ENCODE data around the gene WDR70.

The WDR70 gene

DNA sequence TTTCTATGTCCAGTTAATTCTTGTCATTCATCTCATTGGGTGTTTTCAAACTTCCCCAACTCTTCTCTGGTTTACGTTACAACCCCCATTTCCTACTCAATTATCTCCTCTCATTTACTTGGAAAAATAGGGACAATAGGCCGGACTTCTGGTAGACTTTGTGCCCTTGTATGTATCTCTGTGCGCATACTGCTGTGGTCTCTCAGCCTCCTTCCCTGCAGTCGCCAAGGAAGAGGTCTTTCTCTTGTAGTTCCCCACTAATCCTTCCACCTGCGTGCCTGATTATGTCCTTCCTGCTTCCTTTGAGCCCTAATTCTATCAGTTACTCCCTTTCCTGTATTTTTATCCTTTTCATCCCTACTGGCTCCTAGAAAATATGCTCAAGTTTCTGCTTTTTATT, 284.4 kb downstream of the WDR70 start:
- Histone ChIP-seq H3K9me3 (no peaks in the 10 kb centered on the region), H3K27me3 (no peaks in the 10 kb centered on the region), H3K27ac (no peak overlapping the region), H3K36me3 (no peaks in the 10 kb centered on the region), H3K4me3 (no peak overlapping the region), H3K4me1 (peaks cover 0 to 20% (median 0%) of the 10 kb centered on the region in 4 donors)
- intact Hi-C loops (cut with DNase I; ENCODE audit: low total_unique reads), result no loop called here
- no peak for TF ChIP-seq CTCF (IDR thresholded peaks at IDR 0.05)
- no peak for DNase-seq

- intact Hi-C loops (cut with DNase I; ENCODE audit: low total_unique reads), result no loop called here
These were observed 285.4 kb downstream of the WDR70 start for GRCh38 chr5:37664551-37664950.

GRCh38 chr5:37665272-37665671, 286.2 kb downstream of the WDR70 start:
- TF ChIP-seq CTCF (IDR thresholded peaks at IDR 0.05), result no peak
- Histone ChIP-seq H3K9me3 (no peaks in the 10 kb centered on the region), H3K27me3 (no peaks in the 10 kb centered on the region), H3K4me3 (no peak overlapping the region), H3K36me3 (no peaks in the 10 kb centered on the region), H3K4me1 (peaks cover 0 to 23% (median 0%) of the 10 kb centered on the region in 4 donors), H3K27ac (no peak overlapping the region)
- DNase-seq, result no peak
- intact Hi-C loops (cut with DNase I; ENCODE audit: low total_unique reads), result no loop called here

More at GRCh38 chr5:37664551-37664950, 285.4 kb downstream of the WDR70 start:
- Histone ChIP-seq H3K27ac (no peak overlapping the region), H3K4me3 (no peak overlapping the region), H3K36me3 (no peaks in the 10 kb centered on the region), H3K27me3 (no peaks in the 10 kb centered on the region), H3K9me3 (no peaks in the 10 kb centered on the region), H3K4me1 (peaks cover 0 to 23% (median 0%) of the 10 kb centered on the region in 4 donors)
- TF ChIP-seq CTCF (IDR thresholded peaks at IDR 0.05), result no peak
- no peak for DNase-seq

DNA sequence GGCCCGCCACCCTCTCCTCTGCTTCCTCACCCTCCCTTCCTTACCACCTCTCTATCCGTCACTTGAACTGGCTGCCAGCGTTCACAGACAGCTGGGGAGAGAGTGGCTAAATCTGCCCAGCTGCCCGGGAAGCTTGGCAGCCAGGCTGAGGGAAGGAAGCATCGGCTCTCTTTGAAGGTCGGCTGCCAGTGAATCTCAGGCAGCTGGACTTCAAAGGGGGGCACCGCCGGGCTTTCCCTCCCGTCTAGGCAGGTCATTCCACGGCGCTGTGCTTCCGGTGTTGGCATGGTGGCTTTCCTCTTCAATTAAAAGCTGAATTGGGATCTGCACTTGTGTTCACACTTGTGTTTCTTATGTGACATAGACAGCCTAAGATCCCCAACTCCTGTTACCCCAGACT, 286.8 kb downstream of the WDR70 start:
- DNase-seq, result no peak
- no peaks in the 10 kb centered on the region for H3K36me3 ChIP-seq
- TF ChIP-seq CTCF (IDR thresholded peaks at IDR 0.05), result no peak
- no peaks in the 10 kb centered on the region for H3K27me3 ChIP-seq
- intact Hi-C loops (cut with DNase I; ENCODE audit: low total_unique reads), result no loop called here
- H3K4me1 ChIP-seq, result peaks cover 0 to 23% (median 0%) of the 10 kb centered on the region in 4 donors
- no peak overlapping the region for H3K27ac ChIP-seq
- no peak overlapping the region for H3K4me3 ChIP-seq
- no peaks in the 10 kb centered on the region for H3K9me3 ChIP-seq

- Histone ChIP-seq H3K9me3 (no peaks in the 10 kb centered on the region), H3K36me3 (no peaks in the 10 kb centered on the region), H3K4me3 (no peak overlapping the region), H3K27ac (no peak overlapping the region), H3K27me3 (no peaks in the 10 kb centered on the region), H3K4me1 (peaks cover 0 to 23% (median 0%) of the 10 kb centered on the region in 4 donors)
- intact Hi-C loops (cut with DNase I; ENCODE audit: low total_unique reads), result no loop called here
- TF ChIP-seq CTCF (IDR thresholded peaks at IDR 0.05), result no peak
- no peak for DNase-seq
These were observed 288.3 kb downstream of the WDR70 start for GRCh38 chr5:37667430-37667829.

DNA sequence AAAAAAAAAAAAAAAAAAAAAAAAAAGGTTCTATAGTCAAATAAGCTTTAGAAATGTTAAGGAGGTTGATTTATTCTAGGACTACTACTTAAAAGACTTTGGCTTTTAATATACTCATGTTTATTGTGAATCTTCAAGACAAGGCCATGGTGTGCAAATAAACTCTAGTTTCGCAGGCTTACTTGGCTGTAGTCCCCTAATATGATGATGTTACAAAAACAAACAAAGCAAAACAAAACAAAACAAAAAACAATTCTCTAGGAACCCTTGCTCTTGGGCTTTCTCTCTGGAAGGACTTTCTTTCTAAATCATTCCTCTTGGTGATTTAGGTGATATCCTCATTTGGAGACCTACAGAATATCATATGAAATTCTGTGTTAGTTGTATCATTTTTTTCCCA, 288.7 kb downstream of the WDR70 start:
- intact Hi-C loops (cut with DNase I; ENCODE audit: low total_unique reads), result no loop called here
- peaks cover 0 to 23% (median 0%) of the 10 kb centered on the region in 4 donors for H3K4me1 ChIP-seq
- no peak for DNase-seq
- no peak for TF ChIP-seq CTCF (IDR thresholded peaks at IDR 0.05)
- H3K27ac ChIP-seq, result no peak overlapping the region
- no peaks in the 10 kb centered on the region for H3K36me3 ChIP-seq
- H3K4me3 ChIP-seq, result no peak overlapping the region
- no peaks in the 10 kb centered on the region for H3K9me3 ChIP-seq
- no peaks in the 10 kb centered on the region for H3K27me3 ChIP-seq
